Measurements from ENCODE around the gene MSLN.

- TF ChIP-seq CTCF (IDR thresholded peaks at IDR 0.05), result no peak
- no peak for TF ChIP-seq POLR2A (IDR thresholded peaks at IDR 0.05)
Measured at GRCh38 chr16:722835-723633, 37.5 kb upstream of the MSLN start.

All from upper lobe of left lung (tissue), 4 donors.